Stimulated activated naive B cell treated with anti-CD40 and anti-IgM and Interleukin-4, amounts not matched to agents 10 μg/mL and 1 μg/mL and 100 μg/mL, for 72 hours (primary cell): ENCODE measurements around the gene OPA3.

Source experiments
- ATAC-seq, 2 donors: fragments of 150-1000 bp; cut with Tn5 transposase; replicated peaks; 2 replicates each; pipeline ENCODE4 v1.10.0; 2021; ENCODE audit warnings: moderate library complexity in 1 of 2
- DNase-seq: peaks from one replicate; pipeline ENCODE4 v3.0.0; 2021
- H3K27ac Mint-ChIP-seq: one replicate; pipeline ENCODE4 v1.8.0; 2022; ENCODE audit warnings: mild to moderate bottlenecking, mixed read lengths
- H3K27me3 Mint-ChIP-seq, 2 donors: one replicate each; pipeline ENCODE4 v1.8.0; 2022; ENCODE audit warnings: mixed read lengths in 2 of 2
- H3K36me3 Mint-ChIP-seq, 2 donors: one replicate each; pipeline ENCODE4 v1.8.0; 2022; ENCODE audit warnings: mixed read lengths in 2 of 2, mild to moderate bottlenecking in 1 of 2
- H3K4me1 Mint-ChIP-seq, 2 donors: one replicate each; pipeline ENCODE4 v1.8.0; 2022; ENCODE audit warnings: mixed read lengths in 2 of 2, mild to moderate bottlenecking in 1 of 2
- H3K4me3 Mint-ChIP-seq, 2 donors: one replicate each; pipeline ENCODE4 v1.8.0; 2022; ENCODE audit warnings: mild to moderate bottlenecking in 2 of 2, mixed read lengths in 2 of 2, moderate library complexity in 1 of 2
- H3K9me3 Mint-ChIP-seq, 2 donors: one replicate each; pipeline ENCODE4 v1.8.0; 2022; ENCODE audit warnings: mixed read lengths in 2 of 2, mild to moderate bottlenecking in 1 of 2

Gene OPA3

DNA sequence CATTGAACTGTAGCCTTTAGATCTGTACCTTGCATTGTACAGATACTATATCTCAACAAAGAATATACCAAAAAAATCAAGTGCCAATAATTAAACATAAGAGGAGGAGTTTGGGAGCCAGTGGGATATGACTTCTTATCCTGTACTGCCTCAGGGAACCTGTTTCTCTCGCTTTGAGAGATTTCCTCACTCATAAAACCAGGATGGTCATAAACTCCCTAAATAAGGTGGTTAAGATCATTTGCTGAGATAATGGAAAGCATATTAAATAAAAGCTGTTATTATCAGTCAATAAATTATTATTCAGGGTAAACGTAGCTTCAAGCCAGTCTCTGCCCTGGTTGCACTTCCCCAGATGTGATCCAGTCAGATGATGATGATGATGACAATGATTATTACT is 17.0 kb downstream of the OPA3 start:
- H3K27me3 Mint-ChIP-seq: no peaks in the 10 kb centered on the region
- no peak overlapping the region for H3K27ac Mint-ChIP-seq
- peaks cover 13 to 26% of the 10 kb centered on the region in 2 donors for H3K4me1 Mint-ChIP-seq

DNA sequence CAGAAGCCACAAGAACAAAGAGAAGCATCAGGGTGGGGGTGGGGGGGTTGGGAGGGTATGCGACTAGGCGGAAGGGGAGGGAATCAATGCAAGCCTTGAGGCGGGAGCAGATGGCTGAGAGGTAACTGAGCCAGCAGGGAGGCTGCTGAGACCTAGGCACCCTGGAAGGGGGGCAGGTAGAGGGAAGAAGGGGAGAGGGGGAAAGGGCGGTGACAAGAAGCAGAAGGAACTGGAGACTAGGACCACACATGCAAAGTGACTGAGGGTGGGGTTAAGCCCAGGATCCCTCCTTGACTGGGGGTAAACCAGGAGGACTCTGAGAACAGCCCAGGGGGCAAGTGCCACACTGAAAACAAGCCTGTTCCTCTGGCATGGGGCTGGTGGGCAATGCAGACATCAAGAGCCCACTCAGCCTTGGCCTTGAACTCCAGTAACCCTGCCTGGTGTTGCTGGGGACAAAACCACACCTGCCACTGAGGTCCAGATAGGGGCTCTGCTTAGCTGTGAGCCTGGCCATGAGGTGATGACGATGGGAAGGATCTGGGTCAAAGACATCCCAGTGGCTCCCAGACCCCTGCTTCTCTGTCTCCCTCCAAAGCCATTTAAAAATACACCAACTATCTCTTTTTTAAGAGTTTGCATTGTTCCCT is 20.3 kb downstream of the OPA3 start:
- Mint-ChIP-seq H3K4me3 (no peak overlapping the region), H3K9me3 (no peaks in the 10 kb centered on the region), H3K4me1 (peaks cover 16 to 17% of the 10 kb centered on the region in 2 donors), H3K36me3 (peaks cover 10 to 15% of the 10 kb centered on the region in 2 donors), H3K27me3 (no peaks in the 10 kb centered on the region), H3K27ac (peak overlapping the region; percentile 76)
- DNase-seq (no peak), ATAC-seq (no peak)

More for the DNA sequence above, 17.0 kb downstream of the OPA3 start:
- ATAC-seq (no peak), DNase-seq (no peak)
- Mint-ChIP-seq H3K36me3 (peaks cover 6 to 11% of the 10 kb centered on the region in 2 donors), H3K9me3 (no peaks in the 10 kb centered on the region), H3K4me3 (no peak overlapping the region)

DNA sequence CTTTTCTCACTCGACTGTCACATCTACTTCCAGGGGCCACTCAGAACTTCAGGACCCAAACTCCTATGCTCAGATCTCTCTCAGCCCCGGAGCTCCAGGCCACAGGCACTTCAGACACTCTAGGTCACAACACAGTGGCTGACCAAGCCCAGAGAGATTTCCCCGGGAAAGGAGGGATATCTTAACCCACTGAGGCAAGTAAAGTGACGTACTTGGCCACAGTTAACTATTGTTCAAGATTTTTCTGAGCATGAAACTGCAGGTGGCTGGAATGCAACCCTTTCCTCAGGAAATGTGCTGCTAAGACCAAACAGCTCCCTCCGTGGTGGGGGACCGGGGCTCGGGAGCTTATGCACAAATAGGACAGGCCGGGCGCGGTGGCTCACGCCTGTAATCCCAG is 23.9 kb downstream of the OPA3 start:
- Mint-ChIP-seq H3K36me3 (peaks cover 13 to 15% of the 10 kb centered on the region in 2 donors), H3K4me3 (no peak overlapping the region), H3K27ac (no peak overlapping the region), H3K4me1 (peaks cover 25 to 41% of the 10 kb centered on the region in 2 donors), H3K9me3 (no peaks in the 10 kb centered on the region), H3K27me3 (no peaks in the 10 kb centered on the region)
- DNase-seq (no peak), ATAC-seq (no peak)

DNA sequence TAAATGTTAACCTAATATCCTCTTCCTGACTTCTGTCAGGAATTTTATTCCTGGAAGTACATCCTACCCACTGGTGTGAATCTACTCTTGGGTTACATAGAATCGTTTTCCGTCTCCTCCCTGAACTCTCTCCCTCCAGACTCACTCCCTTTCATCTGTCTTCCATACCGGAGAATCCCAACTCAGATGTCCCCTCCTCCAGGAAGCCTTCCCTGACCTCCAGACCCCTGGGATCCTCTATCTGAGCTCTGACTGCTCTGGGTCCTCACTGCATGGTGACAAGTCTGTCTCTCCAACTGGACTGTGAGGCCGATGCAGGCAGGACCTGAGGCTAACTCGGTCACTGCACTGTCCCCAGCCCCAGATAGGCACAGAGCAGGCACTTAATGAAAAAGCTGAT is 24.6 kb downstream of the OPA3 start:
- H3K36me3 Mint-ChIP-seq: peaks cover 13 to 15% of the 10 kb centered on the region in 2 donors
- H3K4me1 Mint-ChIP-seq: peaks cover 25 to 41% of the 10 kb centered on the region in 2 donors
- H3K27me3 Mint-ChIP-seq: no peaks in the 10 kb centered on the region
- H3K27ac Mint-ChIP-seq: no peak overlapping the region
- DNase-seq: no peak
- no peaks in the 10 kb centered on the region for H3K9me3 Mint-ChIP-seq
- no peak overlapping the region for H3K4me3 Mint-ChIP-seq
- no peak for ATAC-seq

DNA sequence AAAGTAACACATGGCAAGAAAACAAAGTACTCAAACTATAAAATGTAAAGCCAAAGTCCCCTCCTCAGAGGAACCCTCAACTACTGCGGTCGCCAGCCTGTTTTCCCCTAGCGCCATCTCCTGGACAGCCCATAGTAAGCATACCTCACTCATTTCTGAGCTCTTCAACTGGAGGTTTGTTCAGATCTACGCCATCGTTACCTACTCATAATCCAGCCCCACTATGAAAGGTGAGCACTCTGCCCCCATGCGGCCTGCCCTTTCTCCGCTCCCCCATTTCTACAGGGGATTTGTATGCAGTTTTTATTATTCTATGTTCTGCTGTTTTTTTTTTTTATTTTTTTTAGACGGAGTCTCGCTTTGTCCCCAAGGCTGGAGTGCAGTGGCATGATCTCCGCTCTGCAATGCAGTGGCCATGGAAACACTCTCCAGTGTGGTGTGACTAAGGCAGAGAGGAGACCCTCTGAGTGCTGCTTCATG is 26.2 kb downstream of the OPA3 start:
- Mint-ChIP-seq H3K4me3 (no peak overlapping the region), H3K36me3 (peaks cover 15% of the 10 kb centered on the region in 2 donors), H3K27me3 (no peaks in the 10 kb centered on the region), H3K27ac (peak overlapping the region; percentile 42), H3K4me1 (peaks cover 19 to 31% of the 10 kb centered on the region in 2 donors), H3K9me3 (no peaks in the 10 kb centered on the region)
- DNase-seq (peak; percentile 37), ATAC-seq (peak; percentile 98 to 99)

DNA sequence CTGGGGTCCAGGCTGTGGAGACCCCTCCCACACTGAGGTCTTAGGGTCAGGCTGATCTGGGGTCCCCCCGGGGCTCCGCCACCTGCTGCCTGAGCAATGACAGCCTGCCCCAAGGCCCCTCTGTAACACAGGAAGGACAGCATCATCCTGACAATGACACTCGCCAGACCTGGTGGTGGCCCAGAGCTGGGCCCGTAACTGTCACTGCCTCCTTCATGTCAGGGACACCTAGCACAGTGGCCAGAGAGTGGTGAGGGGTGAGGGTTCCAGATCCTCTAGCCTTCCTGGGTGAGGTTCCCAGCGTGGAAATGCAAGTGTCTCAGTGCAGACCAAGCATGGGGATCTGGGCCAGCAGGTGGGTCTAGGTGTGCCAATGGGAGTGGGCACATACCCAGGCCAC is 27.8 kb downstream of the OPA3 start:
- ATAC-seq (no peak), DNase-seq (no peak)
- Mint-ChIP-seq H3K4me3 (no peak overlapping the region), H3K9me3 (no peaks in the 10 kb centered on the region), H3K27me3 (no peaks in the 10 kb centered on the region), H3K36me3 (peaks cover 23 to 26% of the 10 kb centered on the region in 2 donors), H3K27ac (no peak overlapping the region), H3K4me1 (peaks cover 15 to 25% of the 10 kb centered on the region in 2 donors)

DNA sequence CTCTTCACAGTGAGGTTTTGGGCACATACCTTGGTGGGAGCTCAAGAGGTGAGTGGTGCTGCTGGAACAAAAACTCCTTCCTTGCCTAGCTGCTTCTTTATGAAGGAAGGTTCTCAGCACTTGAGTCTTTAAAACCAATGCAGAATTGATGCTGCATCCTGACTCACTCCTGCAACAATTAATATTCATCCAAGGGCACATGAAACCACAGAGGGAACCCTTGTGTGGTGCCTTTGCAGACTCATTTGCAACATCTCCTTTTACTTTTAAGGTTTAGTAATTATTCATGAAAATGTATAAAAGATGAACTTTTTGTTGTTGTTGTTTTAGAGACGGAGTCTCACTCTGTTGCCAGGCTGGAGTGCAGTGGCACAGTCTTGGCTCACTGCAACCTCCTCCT is 30.1 kb downstream of the OPA3 start:
- ATAC-seq (no peak), DNase-seq (no peak)
- H3K9me3 Mint-ChIP-seq: no peaks in the 10 kb centered on the region
- H3K27ac Mint-ChIP-seq: no peak overlapping the region
- no peaks in the 10 kb centered on the region for H3K27me3 Mint-ChIP-seq
- H3K36me3 Mint-ChIP-seq: peaks cover 19 to 22% of the 10 kb centered on the region in 2 donors
- no peak overlapping the region for H3K4me3 Mint-ChIP-seq
- peaks cover 10 to 25% of the 10 kb centered on the region in 2 donors for H3K4me1 Mint-ChIP-seq

DNA sequence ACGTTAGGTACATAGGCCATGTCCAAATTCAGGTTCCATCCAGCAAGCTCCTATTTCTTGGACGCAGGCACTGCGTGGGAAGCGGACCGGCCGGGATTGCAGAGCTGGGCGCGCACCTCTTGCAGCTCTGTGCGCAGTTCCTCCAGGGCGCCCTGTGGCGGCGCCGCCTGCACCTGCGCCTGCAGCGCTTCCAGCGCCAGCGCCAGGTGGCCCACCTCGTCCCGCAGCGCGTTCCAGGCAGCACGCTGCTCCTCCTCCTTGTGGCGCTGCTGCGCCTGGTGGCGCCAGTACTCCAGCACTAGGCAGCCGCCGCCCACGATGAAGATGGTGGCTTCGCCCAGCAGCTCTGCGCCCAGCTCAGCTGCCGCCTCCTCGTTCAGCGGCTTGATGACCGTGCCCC is 31.1 kb downstream of the OPA3 start:
- ATAC-seq (no peak), DNase-seq (no peak)
- Mint-ChIP-seq H3K36me3 (peaks cover 17 to 22% of the 10 kb centered on the region in 2 donors), H3K4me3 (no peak overlapping the region), H3K4me1 (peaks cover 10 to 20% of the 10 kb centered on the region in 2 donors), H3K9me3 (no peaks in the 10 kb centered on the region), H3K27ac (no peak overlapping the region), H3K27me3 (no peaks in the 10 kb centered on the region)

DNA sequence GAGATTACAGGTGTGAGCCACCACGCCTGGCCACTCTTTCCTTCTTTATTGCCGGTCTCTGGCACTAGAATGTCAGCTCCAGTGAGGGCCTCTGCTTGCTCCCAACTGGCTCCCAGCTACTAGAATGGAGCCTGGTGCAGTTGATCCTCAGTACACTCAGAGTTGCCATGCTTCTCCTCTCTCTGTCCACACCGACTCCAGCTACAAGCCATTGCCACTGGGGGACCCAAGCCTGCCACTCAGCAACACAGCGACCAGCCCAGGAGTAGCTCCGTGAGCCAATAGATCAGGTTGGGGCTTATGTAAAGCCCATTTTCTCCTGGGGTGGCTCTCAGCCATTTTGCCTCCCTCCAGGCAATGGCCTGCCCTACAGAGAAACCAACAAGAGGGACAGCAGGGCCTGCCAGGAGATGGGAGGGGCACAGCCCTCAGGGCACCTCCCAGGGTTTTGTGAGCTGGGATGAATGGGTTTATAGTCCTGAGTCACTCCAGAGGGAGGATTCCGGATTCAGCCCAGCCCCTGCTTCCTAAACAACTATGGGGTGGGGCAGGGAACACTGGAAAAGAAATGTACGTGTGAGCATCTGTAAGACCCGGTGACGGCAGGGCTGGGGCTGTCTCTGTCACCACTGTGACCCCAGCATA is 36.5 kb downstream of the OPA3 start:
- Mint-ChIP-seq H3K27ac (peak overlapping the region; percentile 59), H3K4me3 (no peak overlapping the region), H3K27me3 (no peaks in the 10 kb centered on the region), H3K9me3 (no peaks in the 10 kb centered on the region), H3K4me1 (peaks cover 7 to 20% of the 10 kb centered on the region in 2 donors), H3K36me3 (peaks cover 15 to 16% of the 10 kb centered on the region in 2 donors)
- DNase-seq (no peak), ATAC-seq (no peak)

DNA sequence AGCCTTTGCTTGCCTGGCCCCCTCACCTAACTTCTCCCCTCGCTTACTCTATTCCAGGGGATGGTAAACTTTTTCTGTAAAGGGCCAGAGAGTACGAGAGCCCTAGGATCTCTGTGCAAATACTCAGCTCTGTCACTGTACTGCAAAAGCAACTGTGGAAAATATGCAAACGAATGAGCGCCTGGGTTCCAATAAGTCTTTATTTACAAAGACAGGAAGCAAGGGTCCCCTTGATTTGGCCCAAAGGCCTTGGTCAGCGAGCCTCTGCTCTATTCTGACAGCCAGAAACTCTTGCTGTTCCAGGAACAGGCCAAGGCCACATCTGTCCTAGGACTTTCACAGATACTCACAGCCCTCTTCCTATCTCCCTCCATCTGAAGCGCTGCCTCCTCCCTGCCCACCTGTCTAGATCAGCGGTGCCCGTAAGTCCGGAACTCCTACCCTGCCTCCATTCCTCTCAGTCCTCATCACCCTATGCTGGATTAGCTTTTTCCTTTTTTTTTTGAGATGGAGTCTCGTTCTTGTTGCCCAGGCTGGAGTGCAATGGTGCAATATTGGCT is 37.3 kb downstream of the OPA3 start:
- peaks cover 9 to 11% of the 10 kb centered on the region in 2 donors for H3K36me3 Mint-ChIP-seq
- no peaks in the 10 kb centered on the region for H3K9me3 Mint-ChIP-seq
- DNase-seq (no peak), ATAC-seq (no peak)
- no peaks in the 10 kb centered on the region for H3K27me3 Mint-ChIP-seq
- H3K4me1 Mint-ChIP-seq: peaks cover 7 to 20% of the 10 kb centered on the region in 2 donors
- H3K27ac Mint-ChIP-seq: peak overlapping the region; percentile 14
- H3K4me3 Mint-ChIP-seq: no peak overlapping the region

DNA sequence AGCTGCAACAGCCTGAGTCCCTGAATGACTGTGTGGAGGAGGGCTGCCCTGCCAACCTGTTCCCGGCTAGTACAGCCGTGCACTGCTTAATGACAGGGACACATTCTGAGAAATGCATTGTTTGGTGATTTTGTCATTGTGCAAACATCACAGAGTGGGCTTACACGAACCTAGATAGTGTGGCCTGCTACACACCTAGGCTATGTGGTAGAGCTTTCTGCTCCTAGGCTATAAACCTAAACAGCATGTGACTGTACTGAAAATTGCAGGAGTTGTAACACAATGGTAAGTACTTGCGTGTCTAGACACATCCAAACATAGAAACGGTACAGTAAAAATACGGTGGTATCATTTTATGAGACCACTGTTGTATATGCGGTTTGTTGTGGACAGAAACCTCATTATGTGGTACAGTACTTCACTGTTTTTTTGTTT is 42.4 kb downstream of the OPA3 start:
- ATAC-seq (no peak), DNase-seq (no peak)
- no peaks in the 10 kb centered on the region for H3K27me3 Mint-ChIP-seq
- H3K4me1 Mint-ChIP-seq: peaks cover 3 to 9% of the 10 kb centered on the region in 2 donors
- peaks cover 0 to 3% of the 10 kb centered on the region in 2 donors for H3K9me3 Mint-ChIP-seq
- no peak overlapping the region for H3K27ac Mint-ChIP-seq
- peaks cover 0 to 12% of the 10 kb centered on the region in 2 donors for H3K36me3 Mint-ChIP-seq
- H3K4me3 Mint-ChIP-seq: no peak overlapping the region

DNA sequence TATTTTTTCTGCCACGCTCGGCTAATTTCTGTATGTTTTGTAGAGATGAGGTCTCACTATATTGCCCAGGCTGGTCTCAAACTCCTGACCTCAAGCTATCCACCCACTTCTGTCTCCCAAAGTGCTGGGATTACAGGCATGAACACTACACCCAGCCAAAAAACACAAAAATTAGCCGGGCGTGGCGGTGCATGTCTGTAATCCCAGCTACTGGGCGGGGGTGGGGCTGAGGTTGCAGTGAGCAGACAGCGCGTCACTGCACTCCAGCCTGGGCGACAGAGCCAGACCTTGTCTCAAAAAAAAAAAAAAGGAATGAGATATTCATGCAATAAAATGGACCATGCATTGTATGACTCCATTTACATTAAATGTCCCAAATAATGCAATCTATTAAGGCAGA is 45.1 kb downstream of the OPA3 start:
- ATAC-seq: no peak
- Mint-ChIP-seq H3K27me3 (no peaks in the 10 kb centered on the region), H3K36me3 (peaks cover 0 to 16% of the 10 kb centered on the region in 2 donors), H3K9me3 (peaks cover 0 to 3% of the 10 kb centered on the region in 2 donors), H3K4me3 (no peak overlapping the region), H3K4me1 (peaks cover 2 to 5% of the 10 kb centered on the region in 2 donors), H3K27ac (no peak overlapping the region)
- DNase-seq: no peak

DNA sequence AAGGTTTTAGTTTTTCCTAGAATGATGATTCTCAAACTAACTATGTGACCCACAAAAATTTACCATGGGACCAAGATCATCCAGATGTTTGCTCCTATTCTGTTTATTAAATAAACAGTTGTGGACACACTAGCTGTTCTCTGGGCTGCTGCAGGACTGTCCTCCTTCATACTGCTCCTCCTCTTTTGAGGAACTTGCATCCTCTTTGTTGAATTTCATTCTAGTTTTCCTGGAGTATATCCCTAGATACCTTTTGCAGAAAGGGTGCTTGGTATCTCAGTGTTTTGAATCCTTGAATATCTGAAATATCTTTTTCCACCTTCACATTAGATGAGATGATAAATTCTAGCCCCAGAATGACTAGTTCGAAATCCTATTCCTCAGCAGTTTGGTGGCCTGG is 53.3 kb downstream of the OPA3 start:
- H3K4me1 Mint-ChIP-seq: peaks cover 16 to 32% of the 10 kb centered on the region in 2 donors
- ATAC-seq: no peak
- H3K27me3 Mint-ChIP-seq: no peaks in the 10 kb centered on the region
- H3K36me3 Mint-ChIP-seq: peaks cover 28 to 33% of the 10 kb centered on the region in 2 donors
- H3K4me3 Mint-ChIP-seq: no peak overlapping the region
- DNase-seq: no peak
- H3K9me3 Mint-ChIP-seq: peaks cover 0 to 4% of the 10 kb centered on the region in 2 donors
- no peak overlapping the region for H3K27ac Mint-ChIP-seq

DNA sequence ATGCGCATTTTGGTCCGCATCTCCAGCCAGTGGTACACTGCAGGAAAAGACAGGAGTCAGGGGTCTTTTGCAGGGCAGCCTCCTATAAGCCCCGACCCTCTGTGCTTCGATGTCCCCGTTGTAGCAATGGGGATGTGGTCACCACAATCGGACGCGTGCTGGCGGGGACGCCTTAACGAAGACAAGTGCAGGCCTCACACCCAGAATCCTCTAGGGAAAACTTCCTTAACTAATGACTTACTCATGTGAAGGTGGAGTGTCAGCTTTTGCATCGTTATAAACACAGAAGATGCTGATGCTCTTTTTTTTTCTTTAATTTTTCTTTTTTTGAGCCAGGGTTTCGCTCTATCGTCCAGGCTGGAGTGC is 55.2 kb downstream of the OPA3 start:
- H3K4me1 Mint-ChIP-seq: peaks cover 23 to 44% of the 10 kb centered on the region in 2 donors
- H3K4me3 Mint-ChIP-seq: peak overlapping the region; percentile 62 to 65
- no peaks in the 10 kb centered on the region for H3K27me3 Mint-ChIP-seq
- peak in 1 of 2 donors; percentile 17 for ATAC-seq
- H3K9me3 Mint-ChIP-seq: peaks cover 0 to 4% of the 10 kb centered on the region in 2 donors
- no peak for DNase-seq
- H3K36me3 Mint-ChIP-seq: peaks cover 40 to 46% of the 10 kb centered on the region in 2 donors
- peak overlapping the region; percentile 71 for H3K27ac Mint-ChIP-seq
